HepG2 (cell line): Measurements from ENCODE around the gene TMEM86B. TPM values are rescaled to one million over a fixed set of nuclear protein-coding genes. Genes with fewer than 3 reads are reported as not detected.

Experiments
- HOXA7 ChIP-seq: sonication (generic); formaldehyde crosslinking; IDR thresholded peaks from 2 replicates; pipeline ENCODE4 v1.8.1; 2022; ENCODE audit warnings: mild to moderate bottlenecking, missing genetic modification reagents, moderate library complexity
- JUND ChIP-seq: sonication (generic); formaldehyde crosslinking; IDR thresholded peaks from 2 replicates; pipeline ENCODE4 v1.8.0; 2022; ENCODE audit warnings: mild to moderate bottlenecking, missing genetic modification reagents
- KDM3A ChIP-seq: IDR thresholded peaks from 2 replicates; pipeline ENCODE4 v1.6.1; 2018; ENCODE audit warnings: low read depth, missing compliant biosample characterization
- MBD4 ChIP-seq: IDR thresholded peaks from 2 replicates; pipeline ENCODE4 v1.6.1; 2012; ENCODE audit warnings: low read length, inconsistent platforms, borderline replicate concordance
- NR2F2 ChIP-seq: IDR thresholded peaks from 2 replicates; pipeline ENCODE4 v1.6.1; 2012; ENCODE audit warnings: low read depth, inconsistent platforms, borderline replicate concordance
- SP2 ChIP-seq: sonication (generic); formaldehyde crosslinking; IDR thresholded peaks from 2 replicates; pipeline ENCODE4 v1.5.1; 2020; ENCODE audit warnings: mild to moderate bottlenecking, missing genetic modification reagents
- TBX3 ChIP-seq: fragments of 450-650 bp; IDR thresholded peaks from 2 replicates; pipeline ENCODE4 v1.6.1; 2017; ENCODE audit warnings: antibody characterized with exemption, mild to moderate bottlenecking, inconsistent platforms, borderline replicate concordance
- ZBTB2 ChIP-seq: sonication (generic); formaldehyde crosslinking; IDR thresholded peaks from 2 replicates; pipeline ENCODE4 v1.8.0; 2022; ENCODE audit warnings: low read depth, missing genetic modification reagents
- ZBTB49 ChIP-seq: sonication (generic); formaldehyde crosslinking; IDR thresholded peaks from 2 replicates; pipeline ENCODE4 v1.4.0; 2020; ENCODE audit warnings: missing genetic modification reagents, borderline replicate concordance
- ZFP36 ChIP-seq: fragments of 150-350 bp; IDR thresholded peaks from 2 replicates; pipeline ENCODE4 v1.6.1; 2018; ENCODE audit warnings: borderline replicate concordance, low read length, low read depth; ENCODE audit not compliant: partially characterized antibody
- ZNF142 ChIP-seq: sonication (generic); formaldehyde crosslinking; IDR thresholded peaks from 2 replicates; pipeline ENCODE4 v1.4.0; 2020; ENCODE audit warnings: missing genetic modification reagents
- ZNF720 ChIP-seq: sonication (generic); formaldehyde crosslinking; IDR thresholded peaks from 2 replicates; pipeline ENCODE4 v1.4.0; 2020; ENCODE audit warnings: missing genetic modification reagents
- ZNF839 ChIP-seq: sonication (generic); formaldehyde crosslinking; IDR thresholded peaks from 2 replicates; pipeline ENCODE4 v1.4.0; 2020; ENCODE audit warnings: missing genetic modification reagents, mild to moderate bottlenecking, borderline replicate concordance
- ZNF891 ChIP-seq: sonication (generic); formaldehyde crosslinking; IDR thresholded peaks from 2 replicates; pipeline ENCODE4 v1.5.0; 2020; ENCODE audit warnings: mild to moderate bottlenecking, missing genetic modification reagents
- polyA plus RNA-seq, 8 experiments: library from polyadenylated mRNA; depleted of rRNA in 3 of 8; stranded (reverse) in 7 of 8; unstranded in 1 of 8; fragments of >200 nt; fragmentation: Illumina TruSeq in 4 of 8; extraction: Trizol in 4 of 8; gene quantifications; 2 replicates each; pipeline versions ENCODE4 v1.2.1 to v1.2.3, GENCODE V29; 2011 to 2016; ENCODE audit warnings: low read depth in 4 of 8, missing spikeins in 1 of 8, mixed read lengths in 1 of 8; ENCODE audit not compliant: insufficient read depth in 1 of 8
- total RNA-seq, 5 experiments: library from RNA; depleted of rRNA; stranded (reverse); fragments of >200 nt; fragmentation: Illumina TruSeq; extraction: Trizol; gene quantifications; 2 replicates each; pipeline ENCODE4 v1.2.3, GENCODE V29; 2016; ENCODE audit warnings: low read depth in 1 of 5

TMEM86B gene
- total and polyA plus RNA-seq, 2 of the 13 experiments (the other 11 are each of a cell fraction or from before 2014, with no cell fraction given) = 7.7 to 9.6 TPM

- peak; percentile 48 for TF ChIP-seq ZNF142 (CRISPR knock-in tag)
- TF ChIP-seq ZNF839 (CRISPR knock-in tag) = no peak
- no peak for TF ChIP-seq ZNF720 (CRISPR knock-in tag)
- TF ChIP-seq ZBTB2 = no peak
- TF ChIP-seq HOXA7 (CRISPR knock-in tag) = no peak
- TF ChIP-seq ZBTB49 (CRISPR knock-in tag) = no peak
- TF ChIP-seq SP2 (CRISPR knock-in tag) = no peak
- peak; percentile 8; the same call in 1 of the 2 replicates for TF ChIP-seq KDM3A
- 0 out of 2 replicates have a peak, but pooled peaks have one; percentile 34 for TF ChIP-seq TBX3
- TF ChIP-seq JUND = peak; percentile 99
- no peak for TF ChIP-seq MBD4
- TF ChIP-seq ZNF891 (CRISPR knock-in tag) = 0 out of 2 replicates have a peak, but pooled peaks have one; percentile 45
- TF ChIP-seq NR2F2 = no peak
- TF ChIP-seq ZFP36 = no peak
Measured at GRCh38 chr19:55206664-55207500, 21.7 kb downstream of the TMEM86B start (continued).
